GM20000 (cell line): ENCODE data around the gene AKT3.

Source experiments
- DNase-seq: peaks from one replicate; pipeline ENCODE4 v3.0.0; 2012; ENCODE audit warnings: low spot score
- CTCF ChIP-seq: IDR thresholded peaks from 2 replicates; pipeline ENCODE4 v1.5.1; 2012; ENCODE audit warnings: mild to moderate bottlenecking, control low read depth; ENCODE audit errors: extremely low read depth, missing control alignments

Gene AKT3

GRCh38 chr1:243549791-243550190 lies 300.3 kb downstream of the AKT3 start:
- no peak for DNase-seq
- TF ChIP-seq CTCF = no peak

- no peak for DNase-seq
- no peak for TF ChIP-seq CTCF
Measured at GRCh38 chr1:243549108-243549507, 300.9 kb downstream of the AKT3 start.

- no peak for TF ChIP-seq CTCF
Measured at GRCh38 chr1:243548516-243548915, 301.5 kb downstream of the AKT3 start.

GRCh38 chr1:243547891-243548290 lies 302.2 kb downstream of the AKT3 start:
- no peak for DNase-seq
- TF ChIP-seq CTCF = no peak

More at GRCh38 chr1:243548516-243548915, 301.5 kb downstream of the AKT3 start:
- DNase-seq = no peak

GRCh38 chr1:243546457-243546856 lies 303.6 kb downstream of the AKT3 start:
- TF ChIP-seq CTCF = no peak

GRCh38 chr1:243543501-243543900 lies 306.5 kb downstream of the AKT3 start:
- no peak for DNase-seq
- TF ChIP-seq CTCF = no peak

More at GRCh38 chr1:243546457-243546856, 303.6 kb downstream of the AKT3 start:
- no peak for DNase-seq

- DNase-seq = no peak
- no peak for TF ChIP-seq CTCF
Measured at GRCh38 chr1:243542739-243543415, 307.2 kb downstream of the AKT3 start.
